Measurements from ENCODE around the gene EME2.

EME2 gene

DNA sequence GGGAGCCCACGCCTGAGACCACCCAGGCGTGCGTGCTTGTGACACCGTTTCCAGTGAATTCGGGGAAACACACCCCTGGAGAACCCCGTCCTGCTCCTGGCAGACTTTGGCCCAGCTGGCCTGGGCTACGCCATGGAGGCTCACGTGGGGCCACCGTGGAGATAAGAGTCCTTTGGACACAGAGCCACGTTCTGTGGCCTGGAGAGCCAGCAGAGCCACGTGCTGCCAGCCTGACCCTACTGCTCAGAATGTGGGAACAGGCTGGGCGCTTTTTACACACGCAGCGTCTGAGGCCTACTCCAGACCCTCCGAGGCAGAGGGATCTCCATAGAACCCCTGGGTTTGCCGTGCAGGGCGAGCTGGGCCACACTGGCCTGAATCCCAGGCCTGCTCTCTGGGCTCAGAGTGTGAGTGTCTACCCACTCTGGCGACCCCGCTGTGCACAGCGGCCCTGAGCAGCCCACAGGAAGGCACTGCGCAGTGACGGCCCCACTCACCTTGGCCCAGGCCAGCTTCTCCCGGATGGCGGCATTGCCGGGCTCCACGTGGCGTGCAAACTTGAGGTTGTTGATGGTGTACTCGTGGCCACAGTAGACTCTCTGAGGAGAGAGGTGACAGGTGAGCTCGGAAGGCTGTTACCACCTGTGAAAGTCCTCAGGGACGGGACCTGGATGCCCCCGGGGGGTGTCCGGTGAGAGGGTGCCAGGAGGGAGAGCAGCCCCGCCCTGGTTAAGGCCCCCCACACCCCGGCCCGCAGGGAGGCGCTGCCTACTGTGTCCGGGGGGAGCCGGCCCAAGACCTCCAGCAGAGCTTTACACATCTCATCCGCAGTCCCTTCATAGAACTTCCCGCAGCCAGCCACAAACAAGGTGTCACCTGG, 44.0 kb downstream of the EME2 start:
- H3K27ac ChIP-seq (ENCODE audit: low read length), result no peak overlapping the region

DNA sequence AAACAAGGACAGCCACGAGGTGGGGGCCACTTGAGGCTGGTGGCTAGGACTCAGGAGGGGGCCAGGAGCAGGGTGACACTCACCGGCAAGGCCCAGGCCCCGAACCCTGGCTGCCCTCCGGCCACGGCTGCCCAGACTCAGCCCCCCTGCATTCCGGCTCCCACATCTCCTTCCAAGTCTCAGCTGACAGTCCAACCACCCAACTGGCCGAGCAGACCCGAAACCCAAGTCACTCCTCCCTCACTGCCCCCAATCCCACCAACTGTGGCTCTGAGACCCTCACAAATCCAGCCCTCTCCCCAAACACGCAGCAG, 44.6 kb downstream of the EME2 start:
- no peaks in the 10 kb centered on the region for H3K9me3 ChIP-seq (ENCODE audit: control insufficient read depth in 2 of 2, low read length in 2 of 2)
- H3K36me3 ChIP-seq (ENCODE audit: control insufficient read depth in 2 of 2, insufficient read depth in 2 of 2, low read length in 2 of 2), result peaks cover 17 to 27% of the 10 kb centered on the region in 2 donors
- no peak overlapping the region for H3K4me3 ChIP-seq (ENCODE audit: low read length in 2 of 2)
- H3K4me1 ChIP-seq (ENCODE audit: control insufficient read depth, insufficient read depth, low read length), result no peaks in the 10 kb centered on the region
- no peaks in the 10 kb centered on the region for H3K27me3 ChIP-seq (ENCODE audit: control insufficient read depth in 1 of 2, insufficient read depth in 2 of 2, low read length in 2 of 2)
- no peak overlapping the region for H3K27ac ChIP-seq (ENCODE audit: low read length)
- no peak overlapping the region for H3K9ac ChIP-seq (ENCODE audit: low read length in 2 of 2)

More for the DNA sequence above, 44.0 kb downstream of the EME2 start:
- H3K4me1 ChIP-seq (ENCODE audit: control insufficient read depth, insufficient read depth, low read length), result no peaks in the 10 kb centered on the region
- no peak overlapping the region for H3K4me3 ChIP-seq (ENCODE audit: low read length in 2 of 2)
- no peak overlapping the region for H3K9ac ChIP-seq (ENCODE audit: low read length in 2 of 2)
- H3K36me3 ChIP-seq (ENCODE audit: control insufficient read depth in 2 of 2, insufficient read depth in 2 of 2, low read length in 2 of 2), result peaks cover 12 to 24% of the 10 kb centered on the region in 2 donors
- H3K9me3 ChIP-seq (ENCODE audit: control insufficient read depth in 2 of 2, low read length in 2 of 2), result no peaks in the 10 kb centered on the region
- H3K27me3 ChIP-seq (ENCODE audit: control insufficient read depth in 1 of 2, insufficient read depth in 2 of 2, low read length in 2 of 2), result no peaks in the 10 kb centered on the region

DNA sequence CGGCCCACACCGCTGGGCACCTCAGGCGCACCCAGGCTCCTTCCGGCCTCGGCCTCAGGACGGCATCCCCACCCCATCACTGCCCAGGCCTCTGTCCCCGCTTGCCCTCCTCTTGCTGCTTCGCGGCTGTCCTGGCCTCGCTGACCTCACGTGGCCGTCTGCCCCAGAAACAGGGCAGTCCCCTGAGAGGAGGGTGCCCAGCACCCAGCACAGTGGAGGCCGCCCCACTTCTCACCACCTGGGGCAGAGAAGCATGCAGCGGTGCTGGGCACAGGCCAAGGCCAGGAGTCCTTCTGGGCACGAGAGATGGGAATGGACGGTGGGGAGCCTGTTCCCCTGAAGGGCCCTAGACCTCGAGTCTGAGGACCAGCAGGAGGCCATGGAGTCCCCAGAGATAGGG, 45.1 kb downstream of the EME2 start:
- H3K27me3 ChIP-seq (ENCODE audit: control insufficient read depth in 1 of 2, insufficient read depth in 2 of 2, low read length in 2 of 2), result no peaks in the 10 kb centered on the region
- peaks cover 20 to 32% of the 10 kb centered on the region in 2 donors for H3K36me3 ChIP-seq (ENCODE audit: control insufficient read depth in 2 of 2, insufficient read depth in 2 of 2, low read length in 2 of 2)
- no peaks in the 10 kb centered on the region for H3K4me1 ChIP-seq (ENCODE audit: control insufficient read depth, insufficient read depth, low read length)
- H3K9ac ChIP-seq (ENCODE audit: low read length in 2 of 2), result no peak overlapping the region
- H3K27ac ChIP-seq (ENCODE audit: low read length), result no peak overlapping the region
- no peak overlapping the region for H3K4me3 ChIP-seq (ENCODE audit: low read length in 2 of 2)
- H3K9me3 ChIP-seq (ENCODE audit: control insufficient read depth in 2 of 2, low read length in 2 of 2), result no peaks in the 10 kb centered on the region

DNA sequence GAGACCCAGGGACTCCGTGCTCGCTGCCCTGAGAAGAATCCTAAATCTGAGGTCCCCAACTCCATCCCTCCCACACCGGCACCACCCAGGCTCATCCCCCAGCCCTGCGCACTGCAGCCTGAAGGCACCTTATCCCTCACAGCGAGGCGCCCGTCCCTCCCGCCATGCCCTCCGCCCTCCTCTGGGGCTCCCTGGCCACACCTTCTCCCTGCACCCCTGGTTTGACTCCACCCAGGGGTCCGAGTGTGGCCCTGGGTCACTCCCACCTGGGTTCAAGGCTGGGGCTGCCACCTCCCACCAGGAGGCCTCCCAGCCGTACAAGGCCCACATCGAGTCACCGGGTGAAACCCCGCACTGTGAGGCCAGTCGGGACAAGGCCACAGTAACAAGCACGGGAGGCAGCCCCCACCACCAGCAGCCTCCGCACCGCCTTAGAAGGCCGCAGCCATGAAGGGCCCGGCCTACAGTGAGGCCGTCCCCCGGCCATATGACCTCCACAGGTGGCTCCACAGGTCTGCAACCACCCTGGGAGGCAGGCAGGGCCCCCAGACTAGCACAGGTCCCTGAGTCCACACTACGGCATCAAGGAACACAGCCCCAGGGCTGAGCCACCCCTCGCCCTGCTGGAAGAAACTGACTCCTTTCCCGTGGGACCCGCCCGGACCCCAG, 45.7 kb downstream of the EME2 start:
- Histone ChIP-seq H3K9ac (ENCODE audit: low read length in 2 of 2) (no peak overlapping the region), H3K27me3 (ENCODE audit: control insufficient read depth in 1 of 2, insufficient read depth in 2 of 2, low read length in 2 of 2) (no peaks in the 10 kb centered on the region), H3K27ac (ENCODE audit: low read length) (no peak overlapping the region), H3K36me3 (ENCODE audit: control insufficient read depth in 2 of 2, insufficient read depth in 2 of 2, low read length in 2 of 2) (peaks cover 20 to 35% of the 10 kb centered on the region in 2 donors), H3K4me3 (ENCODE audit: low read length in 2 of 2) (no peak overlapping the region), H3K9me3 (ENCODE audit: control insufficient read depth in 2 of 2, low read length in 2 of 2) (no peaks in the 10 kb centered on the region), H3K4me1 (ENCODE audit: control insufficient read depth, insufficient read depth, low read length) (no peaks in the 10 kb centered on the region)

DNA sequence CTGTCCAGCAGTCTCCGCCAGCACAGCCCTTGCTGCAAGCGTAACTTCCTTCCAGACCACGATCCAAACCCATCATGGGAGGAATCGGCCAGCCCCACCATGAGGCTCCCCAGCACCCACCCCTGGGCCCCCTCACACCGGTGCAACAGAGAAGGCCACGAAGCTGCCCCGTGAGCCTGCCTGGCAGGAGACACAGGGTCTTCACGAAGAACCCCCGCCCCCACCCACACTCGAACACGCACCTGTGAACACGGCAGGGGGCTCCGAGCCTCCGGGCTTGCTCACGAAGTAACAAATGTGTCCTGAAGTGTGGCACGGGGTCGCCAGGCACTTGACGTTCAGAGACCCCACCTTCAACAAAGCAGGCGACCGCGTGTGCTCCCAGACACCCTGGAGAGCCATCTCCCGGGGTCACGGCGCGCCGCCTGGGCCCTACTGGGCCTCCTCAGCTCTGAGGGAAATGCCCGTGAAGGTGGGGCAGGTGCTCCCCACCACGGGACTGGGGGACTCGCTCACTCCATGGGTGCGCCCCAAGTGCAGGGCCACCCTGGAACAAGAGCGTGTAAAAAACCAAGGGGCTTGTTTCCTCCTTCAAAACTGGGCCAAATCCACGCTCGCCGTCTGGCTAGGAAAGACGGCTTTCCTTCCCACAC, 46.4 kb downstream of the EME2 start:
- no peak overlapping the region for H3K27ac ChIP-seq (ENCODE audit: low read length)
- peaks cover 17 to 35% of the 10 kb centered on the region in 2 donors for H3K36me3 ChIP-seq (ENCODE audit: control insufficient read depth in 2 of 2, insufficient read depth in 2 of 2, low read length in 2 of 2)
- H3K9me3 ChIP-seq (ENCODE audit: control insufficient read depth in 2 of 2, low read length in 2 of 2), result no peaks in the 10 kb centered on the region
- no peaks in the 10 kb centered on the region for H3K27me3 ChIP-seq (ENCODE audit: control insufficient read depth in 1 of 2, insufficient read depth in 2 of 2, low read length in 2 of 2)
- H3K4me3 ChIP-seq (ENCODE audit: low read length in 2 of 2), result no peak overlapping the region
- H3K4me1 ChIP-seq (ENCODE audit: control insufficient read depth, insufficient read depth, low read length), result peaks cover 2% of the 10 kb centered on the region
- H3K9ac ChIP-seq (ENCODE audit: low read length in 2 of 2), result no peak overlapping the region

DNA sequence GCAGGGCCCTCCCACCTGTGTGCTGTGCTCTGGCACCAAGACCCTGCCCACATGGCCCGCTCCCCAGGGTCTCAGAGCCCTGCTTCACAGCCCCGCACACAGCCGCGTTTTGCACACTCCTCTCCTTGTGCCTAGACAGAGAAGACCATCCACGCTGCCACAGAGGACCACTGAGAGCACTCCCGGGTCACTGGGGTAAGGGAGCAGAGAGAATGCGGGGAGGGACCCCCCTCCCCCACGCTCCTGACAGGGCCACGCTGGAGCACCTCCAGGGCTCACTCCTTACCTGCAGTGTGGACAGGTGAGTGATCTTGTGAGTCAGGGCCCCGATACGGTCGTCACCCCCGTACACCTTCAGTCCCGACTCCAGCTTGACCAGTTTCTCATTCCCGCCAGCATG, 47.0 kb downstream of the EME2 start:
- Histone ChIP-seq H3K4me1 (ENCODE audit: control insufficient read depth, insufficient read depth, low read length) (peaks cover 3% of the 10 kb centered on the region), H3K36me3 (ENCODE audit: control insufficient read depth in 2 of 2, insufficient read depth in 2 of 2, low read length in 2 of 2) (peaks cover 17 to 35% of the 10 kb centered on the region in 2 donors), H3K9ac (ENCODE audit: low read length in 2 of 2) (no peak overlapping the region), H3K27ac (ENCODE audit: low read length) (no peak overlapping the region), H3K27me3 (ENCODE audit: control insufficient read depth in 1 of 2, insufficient read depth in 2 of 2, low read length in 2 of 2) (no peaks in the 10 kb centered on the region), H3K9me3 (ENCODE audit: control insufficient read depth in 2 of 2, low read length in 2 of 2) (no peaks in the 10 kb centered on the region), H3K4me3 (ENCODE audit: low read length in 2 of 2) (no peak overlapping the region)

DNA sequence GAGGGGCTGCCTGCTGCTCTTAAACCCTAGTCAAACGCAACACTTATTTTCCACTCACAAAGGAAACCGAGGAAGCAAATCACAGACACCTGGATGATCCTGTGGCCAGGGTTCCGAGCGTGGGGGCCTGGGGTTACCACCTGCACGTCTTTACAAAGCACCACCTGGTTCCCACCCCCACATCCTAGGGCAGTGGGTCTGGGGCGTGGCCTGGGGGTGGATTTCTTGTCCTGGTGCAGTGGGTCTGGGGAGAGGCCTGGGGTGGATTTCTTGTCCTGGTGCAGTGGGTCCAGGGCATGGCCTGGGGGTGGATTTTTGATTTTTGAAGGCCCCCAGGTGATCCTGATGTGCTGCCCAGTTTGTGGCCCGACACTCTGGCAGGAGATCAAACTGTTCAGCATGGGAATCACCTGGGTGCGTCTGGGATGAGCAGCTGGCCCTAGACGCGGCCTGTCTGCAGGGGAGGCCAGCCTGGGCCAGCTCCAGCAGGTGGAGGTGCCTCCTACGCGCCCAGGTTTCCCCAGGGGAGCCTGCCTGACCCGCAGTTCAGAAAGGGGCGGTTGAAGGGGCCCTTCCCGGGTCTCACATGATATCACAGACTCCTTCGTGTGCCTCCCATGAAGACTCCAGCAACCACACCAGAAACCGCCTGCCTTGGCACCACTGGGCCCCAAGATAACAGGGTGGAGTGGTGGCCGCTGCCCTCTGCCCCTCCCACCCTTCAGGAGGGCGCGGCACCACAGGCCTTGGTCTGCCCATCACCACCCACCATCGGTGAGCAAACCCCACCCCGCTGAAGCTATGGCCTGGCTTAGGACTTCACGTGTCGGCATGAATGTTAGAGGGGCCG, 47.7 kb downstream of the EME2 start:
- H3K9me3 ChIP-seq (ENCODE audit: control insufficient read depth in 2 of 2, low read length in 2 of 2), result no peaks in the 10 kb centered on the region
- no peak overlapping the region for H3K4me3 ChIP-seq (ENCODE audit: low read length in 2 of 2)
- H3K27ac ChIP-seq (ENCODE audit: low read length), result no peak overlapping the region
- H3K4me1 ChIP-seq (ENCODE audit: control insufficient read depth, insufficient read depth, low read length), result peaks cover 6% of the 10 kb centered on the region
- H3K9ac ChIP-seq (ENCODE audit: low read length in 2 of 2), result no peak overlapping the region
- no peaks in the 10 kb centered on the region for H3K27me3 ChIP-seq (ENCODE audit: control insufficient read depth in 1 of 2, insufficient read depth in 2 of 2, low read length in 2 of 2)
- H3K36me3 ChIP-seq (ENCODE audit: control insufficient read depth in 2 of 2, insufficient read depth in 2 of 2, low read length in 2 of 2), result peaks cover 17 to 33% of the 10 kb centered on the region in 2 donors

DNA sequence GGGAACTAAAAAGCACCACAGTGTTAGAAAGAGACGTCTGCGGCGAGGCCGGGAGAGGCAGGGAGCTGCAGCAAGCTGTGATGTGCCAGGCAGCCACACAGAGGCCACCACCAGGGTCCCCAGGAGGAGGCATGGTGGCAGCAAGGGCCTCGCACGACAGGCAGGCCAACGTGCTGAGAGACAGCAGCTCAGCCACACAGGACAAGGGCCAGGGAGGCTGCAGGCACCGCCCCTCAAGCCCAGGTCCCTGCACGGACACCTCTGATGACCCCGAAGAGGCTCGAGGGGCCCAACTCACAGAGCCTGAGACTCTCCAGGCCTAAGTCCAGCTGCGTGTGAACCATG, 48.3 kb downstream of the EME2 start:
- H3K36me3 ChIP-seq (ENCODE audit: control insufficient read depth in 2 of 2, insufficient read depth in 2 of 2, low read length in 2 of 2), result peaks cover 17 to 31% of the 10 kb centered on the region in 2 donors

DNA sequence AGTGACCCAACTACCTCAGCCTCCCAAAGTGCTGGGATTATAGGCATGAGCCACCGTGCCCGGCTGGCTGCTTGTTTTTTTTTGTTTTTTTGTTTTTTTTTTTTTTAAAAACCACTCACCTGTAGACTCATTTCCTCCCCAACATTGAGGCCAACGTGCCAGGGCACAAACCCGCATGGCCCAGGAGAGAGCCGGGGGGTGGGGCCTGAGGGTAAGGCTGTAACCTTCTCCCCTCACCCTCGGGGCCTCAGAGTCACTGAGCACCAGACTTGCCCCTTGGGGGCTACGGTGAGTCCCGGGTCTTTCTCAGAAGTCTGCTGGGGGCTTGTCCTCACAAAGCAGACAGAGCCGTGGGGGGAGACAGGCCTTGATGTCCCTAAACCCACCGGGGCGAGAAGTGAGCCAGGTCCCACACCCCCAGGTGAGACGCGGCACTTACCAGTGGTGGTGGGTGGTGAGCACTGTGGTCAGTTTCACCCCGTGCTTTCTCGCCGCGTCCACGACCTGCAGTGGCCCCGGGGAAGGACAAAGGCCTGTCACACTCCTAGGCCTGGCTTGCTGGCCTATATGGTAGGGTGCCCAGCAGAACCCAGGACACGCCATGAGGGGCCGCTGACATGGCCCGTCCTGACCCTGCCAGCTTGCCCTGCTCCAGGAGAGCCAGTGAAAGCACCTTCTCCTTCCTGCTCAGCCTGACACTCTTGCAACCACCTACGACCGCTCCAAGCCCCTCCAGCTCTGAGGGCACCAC, 49.4 kb downstream of the EME2 start:
- Histone ChIP-seq H3K36me3 (ENCODE audit: control insufficient read depth in 2 of 2, insufficient read depth in 2 of 2, low read length in 2 of 2) (peaks cover 11 to 23% of the 10 kb centered on the region in 2 donors), H3K4me1 (ENCODE audit: control insufficient read depth, insufficient read depth, low read length) (peaks cover 14% of the 10 kb centered on the region), H3K27ac (ENCODE audit: low read length) (no peak overlapping the region), H3K27me3 (ENCODE audit: control insufficient read depth in 1 of 2, insufficient read depth in 2 of 2, low read length in 2 of 2) (no peaks in the 10 kb centered on the region), H3K9me3 (ENCODE audit: control insufficient read depth in 2 of 2, low read length in 2 of 2) (no peaks in the 10 kb centered on the region), H3K4me3 (ENCODE audit: low read length in 2 of 2) (no peak overlapping the region), H3K9ac (ENCODE audit: low read length in 2 of 2) (no peak overlapping the region)

More for the DNA sequence above, 48.3 kb downstream of the EME2 start:
- no peaks in the 10 kb centered on the region for H3K27me3 ChIP-seq (ENCODE audit: control insufficient read depth in 1 of 2, insufficient read depth in 2 of 2, low read length in 2 of 2)
- H3K4me1 ChIP-seq (ENCODE audit: control insufficient read depth, insufficient read depth, low read length), result peaks cover 12% of the 10 kb centered on the region
- H3K27ac ChIP-seq (ENCODE audit: low read length), result no peak overlapping the region
- no peaks in the 10 kb centered on the region for H3K9me3 ChIP-seq (ENCODE audit: control insufficient read depth in 2 of 2, low read length in 2 of 2)
- H3K4me3 ChIP-seq (ENCODE audit: low read length in 2 of 2), result no peak overlapping the region
- H3K9ac ChIP-seq (ENCODE audit: low read length in 2 of 2), result no peak overlapping the region

DNA sequence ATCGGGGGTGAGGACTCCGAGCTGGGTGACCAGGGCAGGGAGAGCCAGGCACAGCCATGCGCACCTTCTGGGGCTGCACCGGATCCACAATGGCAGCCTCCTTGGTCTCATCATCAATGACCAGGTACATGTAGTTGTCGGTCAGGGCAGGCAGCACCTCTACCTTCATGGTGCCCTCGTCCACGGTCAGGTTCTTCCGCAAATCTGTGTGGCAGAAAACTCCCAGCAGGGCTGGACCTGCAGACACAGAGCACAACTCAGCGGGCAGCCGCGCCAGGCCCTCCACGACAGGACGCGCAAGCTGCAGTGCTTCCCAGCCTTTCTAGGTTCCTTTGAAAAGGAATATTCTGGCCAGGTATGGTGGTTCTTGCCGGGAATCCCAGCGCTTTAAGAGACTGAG, 50.2 kb downstream of the EME2 start:
- Histone ChIP-seq H3K4me3 (ENCODE audit: low read length in 2 of 2) (no peak overlapping the region), H3K9ac (ENCODE audit: low read length in 2 of 2) (no peak overlapping the region), H3K4me1 (ENCODE audit: control insufficient read depth, insufficient read depth, low read length) (peaks cover 20% of the 10 kb centered on the region), H3K9me3 (ENCODE audit: control insufficient read depth in 2 of 2, low read length in 2 of 2) (no peaks in the 10 kb centered on the region), H3K27ac (ENCODE audit: low read length) (no peak overlapping the region), H3K36me3 (ENCODE audit: control insufficient read depth in 2 of 2, insufficient read depth in 2 of 2, low read length in 2 of 2) (peaks cover 11 to 21% of the 10 kb centered on the region in 2 donors), H3K27me3 (ENCODE audit: control insufficient read depth in 1 of 2, insufficient read depth in 2 of 2, low read length in 2 of 2) (no peaks in the 10 kb centered on the region)

Measured in stomach smooth muscle (tissue), 2 donors.